Measurements from ENCODE around the gene ZNF106.

GRCh38 chr15:42507514-42507913 lies 16.6 kb upstream of the ZNF106 start:
- no peak for TF ChIP-seq CTCF (IDR thresholded peaks at IDR 0.05; ENCODE audit: poor library complexity)
- no peak for TF ChIP-seq EZH2phosphoT487 (IDR thresholded peaks at IDR 0.05; ENCODE audit: low read depth, severe bottlenecking, unreplicated experiment)
- TF ChIP-seq EZH2 (IDR thresholded peaks at IDR 0.05; ENCODE audit: borderline replicate concordance) = no peak

All from hepatocyte (in vitro differentiated cells).